Measurements from ENCODE around the gene TMEM39B.
"Not testable (repeated sequence)": the region's sequence is repeated elsewhere in the genome, so short reads cannot be mapped to it uniquely, and the experiment has no call there.

Gene TMEM39B

DNA sequence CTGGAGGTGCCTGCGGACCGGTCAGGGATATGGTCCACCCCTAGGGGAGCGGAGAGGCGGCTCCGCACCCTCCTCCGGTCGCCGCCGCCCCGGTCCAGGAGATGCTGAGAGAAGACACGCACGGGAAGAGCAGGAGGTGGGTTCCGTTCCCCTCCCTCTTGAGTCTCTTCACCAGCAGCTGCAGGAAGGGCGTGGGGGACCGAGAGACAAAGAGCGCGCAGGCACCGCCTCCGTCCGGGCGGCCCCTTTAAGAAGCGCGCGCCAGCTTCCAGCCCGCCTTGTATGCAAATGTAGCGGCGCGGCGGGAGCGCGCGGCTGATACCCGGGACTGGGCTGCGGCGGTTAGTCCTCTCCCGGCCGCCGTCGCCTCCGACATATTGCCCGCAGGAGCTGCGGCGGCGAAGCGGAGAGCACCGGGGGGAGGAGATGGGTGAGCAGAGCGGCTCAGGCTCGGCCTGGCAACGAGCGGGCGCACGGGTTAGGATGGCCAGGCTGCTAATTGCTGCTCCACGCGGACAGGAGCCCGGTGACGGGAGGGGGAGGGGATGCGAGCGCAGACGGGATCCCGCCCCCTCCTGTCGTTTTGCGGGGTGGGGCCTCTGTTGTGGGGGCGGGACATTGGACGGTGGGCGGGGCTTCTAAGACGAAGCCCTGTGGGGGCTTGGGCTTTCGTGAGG is at the start of gene TMEM39B:
TSS of gene TMEM39B (plus strand) at position 318 of the 677 bp plus-strand sequence. CDS start at position 427, 109 bp downstream.
- peak; percentile 87 to 91 for DNase-seq (ENCODE audit: low read depth in 2 of 2)

DNA sequence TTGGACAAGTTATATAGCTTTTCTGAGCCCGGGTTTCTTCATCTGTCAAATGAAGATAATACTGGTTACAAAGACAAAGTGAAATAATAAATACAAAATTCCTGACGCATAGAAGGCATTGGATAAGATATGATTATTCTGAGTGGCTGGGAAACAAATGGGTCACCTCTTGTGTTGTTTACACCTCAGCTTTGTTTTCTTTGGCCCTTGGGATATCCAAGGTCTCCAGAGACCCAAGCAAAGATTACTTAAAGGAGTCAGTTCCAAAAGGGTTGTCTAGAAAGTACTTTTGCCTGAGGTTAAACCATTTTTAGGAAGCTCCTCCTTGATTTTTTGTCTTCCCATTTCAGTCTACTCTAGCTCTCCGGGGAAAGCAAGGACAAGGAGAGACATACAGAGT is 49.4 kb upstream of the TMEM39B start:
- no peak for DNase-seq (ENCODE audit: low read depth in 2 of 2)

DNA sequence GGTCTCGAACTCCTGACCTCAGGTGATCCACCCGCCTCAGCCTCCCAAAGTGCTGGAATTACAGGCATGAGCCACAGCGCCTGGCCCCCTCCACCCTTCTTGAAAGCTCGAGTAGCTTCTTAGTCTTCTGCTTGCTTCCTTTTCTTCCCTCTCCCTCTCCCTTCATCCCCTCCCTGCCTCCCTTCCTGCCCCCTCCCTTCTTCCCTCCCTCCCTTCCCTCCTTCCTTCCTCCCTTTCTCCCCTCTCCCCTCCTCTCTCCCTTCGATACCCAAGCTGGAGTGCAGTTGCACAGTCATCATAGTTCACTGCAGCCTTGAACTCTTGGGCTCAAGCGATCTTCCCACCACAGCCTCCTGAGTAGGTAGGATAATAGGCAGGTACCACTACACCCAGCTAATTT is 47.2 kb upstream of the TMEM39B start:
- DNase-seq (ENCODE audit: low read depth in 2 of 2), result no peak

DNA sequence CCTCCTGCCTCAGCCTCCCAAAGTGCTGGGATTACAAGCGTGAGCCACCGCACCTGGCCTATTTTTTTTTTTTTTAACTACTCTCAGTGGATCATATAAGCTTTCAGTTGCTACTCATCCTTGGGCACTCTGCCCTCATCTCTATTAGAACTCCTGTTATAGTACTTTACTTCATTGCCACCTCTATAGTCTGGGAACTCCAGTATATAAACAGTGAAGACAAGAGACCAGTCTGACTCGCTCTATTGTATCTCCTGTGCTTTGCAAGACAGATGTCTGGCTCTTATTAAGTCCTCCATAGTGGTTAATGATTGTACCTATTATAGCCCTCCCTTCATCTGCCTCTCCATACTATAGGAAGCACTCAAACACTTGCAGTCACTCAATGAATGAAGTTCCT is 44.0 kb upstream of the TMEM39B start:
- DNase-seq (ENCODE audit: low read depth in 2 of 2), result no peak

DNA sequence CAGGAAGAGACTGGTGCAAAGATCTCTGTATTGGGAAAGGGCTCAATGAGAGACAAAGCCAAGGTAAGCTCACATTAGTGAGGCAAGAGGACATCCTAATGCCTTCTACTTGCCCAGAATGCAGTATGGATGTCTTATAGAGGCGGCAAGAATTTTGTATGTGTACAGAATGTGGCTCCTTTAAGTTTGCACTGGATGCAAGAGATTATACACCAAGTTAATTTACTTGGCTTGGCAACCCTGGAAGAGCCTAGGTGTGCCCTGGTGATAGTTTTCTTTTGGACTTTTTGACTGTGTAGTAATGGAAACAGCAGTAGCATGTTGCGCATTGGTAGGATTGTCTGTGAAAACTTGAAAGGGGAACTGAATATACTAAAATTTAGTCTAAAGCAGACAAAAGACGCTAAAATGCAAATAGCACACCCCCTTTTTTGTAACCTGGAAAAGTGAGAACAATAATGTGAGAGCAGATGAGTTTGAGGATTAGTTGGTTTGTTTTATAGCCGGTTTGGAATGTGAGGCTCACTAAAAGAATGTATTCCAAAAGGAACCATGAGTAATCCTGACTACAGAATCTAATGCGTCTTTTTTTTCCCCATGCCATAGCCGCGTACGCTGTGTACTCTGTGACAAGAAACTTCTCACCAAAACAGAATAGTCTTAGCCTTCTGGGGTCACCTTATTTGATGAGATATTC is 41.0 kb upstream of the TMEM39B start:
- peak; percentile 42 to 54 for DNase-seq (ENCODE audit: low read depth in 2 of 2)

DNA sequence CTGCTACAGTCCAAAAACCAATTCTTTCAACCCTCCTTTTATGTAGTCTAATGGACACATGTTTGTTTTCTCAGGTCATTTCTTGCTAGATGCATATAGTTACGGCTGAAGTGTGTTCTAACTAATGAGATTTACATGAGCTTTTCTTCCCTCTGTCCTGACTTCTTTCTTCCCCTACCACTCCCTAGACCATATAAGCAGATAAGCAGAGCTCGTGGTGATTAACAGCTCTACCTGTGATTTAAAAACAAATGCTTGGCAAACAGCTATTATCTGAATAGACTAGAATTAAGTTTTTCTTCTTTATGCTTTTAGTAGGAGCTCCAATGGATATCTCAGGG is 40.5 kb upstream of the TMEM39B start:
- DNase-seq (ENCODE audit: low read depth in 2 of 2), result no peak

DNA sequence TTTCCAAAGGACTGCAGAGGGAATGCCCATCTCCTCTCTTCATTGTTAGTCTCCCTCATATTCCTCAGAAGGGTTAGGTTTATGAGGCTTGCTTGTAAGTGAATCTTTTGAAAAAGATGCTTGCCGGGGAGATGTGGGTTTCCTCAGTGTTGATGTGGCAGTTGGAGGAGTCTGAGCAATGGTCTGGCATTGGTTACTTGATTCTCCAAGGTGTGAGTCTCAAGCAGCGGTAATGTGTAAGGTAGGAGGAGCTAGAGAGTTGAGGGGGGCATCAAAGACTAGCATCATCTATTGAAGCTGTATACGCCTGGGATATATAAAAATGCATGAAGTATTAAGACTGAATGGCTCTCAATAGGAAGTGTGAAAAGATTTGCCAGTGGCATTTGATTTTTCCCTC is 37.6 kb upstream of the TMEM39B start:
- DNase-seq (ENCODE audit: low read depth in 2 of 2), result no peak

DNA sequence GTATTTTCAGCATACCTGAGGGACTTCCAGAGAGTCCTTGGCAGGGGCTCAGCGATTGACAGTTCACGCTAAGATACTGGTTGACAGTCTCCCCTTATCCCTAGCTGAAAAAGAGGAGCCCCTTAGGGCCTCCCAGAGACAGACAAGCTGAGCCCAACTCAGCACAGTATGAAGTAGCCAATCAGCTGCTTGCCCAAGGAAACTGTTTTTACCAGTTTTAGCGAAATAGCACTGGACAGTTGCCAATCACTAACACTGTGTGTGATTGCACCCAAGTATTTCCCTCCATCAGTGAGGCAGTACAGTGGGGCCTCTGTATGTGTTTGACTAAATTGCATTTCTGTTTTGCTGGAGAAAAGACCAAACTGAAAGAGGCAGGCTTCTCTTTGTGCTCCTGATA is 32.0 kb upstream of the TMEM39B start:
- no peak for DNase-seq (ENCODE audit: low read depth in 2 of 2)

DNA sequence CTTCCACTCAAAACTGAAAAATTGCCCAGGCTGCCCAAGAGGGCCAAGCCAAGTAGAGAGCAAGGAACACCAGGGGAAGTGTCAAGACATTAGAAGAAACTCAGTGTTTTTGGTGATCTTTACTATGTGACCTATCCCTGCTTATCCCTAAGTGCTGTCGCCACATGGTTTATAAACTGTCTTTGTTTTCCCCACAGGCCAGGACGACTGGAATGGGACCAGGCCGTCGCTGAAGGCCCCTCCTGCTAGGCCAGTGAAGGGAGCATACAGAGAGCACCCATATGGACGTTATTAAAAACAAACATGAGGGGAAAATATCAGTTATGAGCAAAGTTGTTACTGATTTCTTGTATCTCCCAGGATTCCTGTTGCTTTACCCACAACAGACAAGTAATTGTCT is 30.4 kb upstream of the TMEM39B start:
- DNase-seq (ENCODE audit: low read depth in 2 of 2), result no peak

DNA sequence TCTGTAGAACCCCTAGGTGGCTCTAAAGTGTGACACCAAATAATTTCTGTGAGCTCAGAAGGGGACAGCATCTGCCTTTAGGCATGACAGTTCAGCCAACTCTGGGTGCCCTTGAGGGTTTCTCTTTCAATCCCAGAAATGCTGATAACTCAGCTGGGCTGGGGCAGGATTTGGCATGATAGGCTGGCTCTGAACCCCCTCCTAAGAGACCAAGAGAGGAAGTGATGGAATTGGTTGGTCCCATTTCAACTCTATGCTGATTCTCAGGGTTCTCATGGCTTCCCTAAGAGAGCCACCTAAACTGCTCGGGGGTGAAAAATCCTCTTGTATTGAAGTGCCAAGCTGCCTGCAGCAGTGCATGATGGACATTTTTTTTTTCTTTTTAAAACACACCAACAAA is 28.5 kb upstream of the TMEM39B start:
- no peak for DNase-seq (ENCODE audit: low read depth in 2 of 2)

DNA sequence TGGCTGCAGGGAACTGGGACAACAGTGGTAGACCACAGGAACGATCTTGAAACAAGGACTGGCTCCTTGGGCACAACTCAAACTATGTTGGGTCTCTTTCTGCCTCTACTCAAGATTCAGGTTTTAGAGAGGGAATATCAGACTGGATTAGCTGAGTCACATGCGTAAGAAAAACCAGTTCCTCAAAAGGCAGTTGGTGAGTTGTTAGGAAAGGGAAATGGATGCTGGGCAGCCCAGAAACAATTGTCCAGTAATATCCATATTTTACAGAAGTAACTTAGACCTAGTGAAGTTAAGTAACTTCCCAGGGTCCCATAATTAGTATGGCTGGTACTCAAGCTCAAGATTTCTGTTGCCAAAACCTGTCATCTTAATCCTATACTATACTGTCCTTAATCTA is 27.0 kb upstream of the TMEM39B start:
- no peak for DNase-seq (ENCODE audit: low read depth in 2 of 2)

DNA sequence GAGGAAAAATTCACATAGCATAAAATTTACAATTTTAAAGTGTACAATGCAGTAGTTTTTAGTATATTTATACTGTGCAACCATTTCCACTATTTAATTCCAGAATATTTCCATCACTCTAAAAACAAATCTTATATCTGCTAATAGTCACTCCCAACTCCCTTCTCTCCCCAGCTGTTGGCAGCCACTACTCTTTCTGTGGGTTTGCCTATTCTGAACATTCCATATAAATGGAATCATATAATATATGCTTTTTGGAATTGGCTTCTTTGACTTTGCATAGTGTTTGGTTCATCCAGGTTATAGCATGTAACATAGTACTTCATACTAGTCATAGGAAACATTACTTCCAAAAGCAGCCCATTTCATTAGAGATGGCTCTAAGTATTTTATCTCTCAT is 25.0 kb upstream of the TMEM39B start:
- no peak for DNase-seq (ENCODE audit: low read depth in 2 of 2)

DNA sequence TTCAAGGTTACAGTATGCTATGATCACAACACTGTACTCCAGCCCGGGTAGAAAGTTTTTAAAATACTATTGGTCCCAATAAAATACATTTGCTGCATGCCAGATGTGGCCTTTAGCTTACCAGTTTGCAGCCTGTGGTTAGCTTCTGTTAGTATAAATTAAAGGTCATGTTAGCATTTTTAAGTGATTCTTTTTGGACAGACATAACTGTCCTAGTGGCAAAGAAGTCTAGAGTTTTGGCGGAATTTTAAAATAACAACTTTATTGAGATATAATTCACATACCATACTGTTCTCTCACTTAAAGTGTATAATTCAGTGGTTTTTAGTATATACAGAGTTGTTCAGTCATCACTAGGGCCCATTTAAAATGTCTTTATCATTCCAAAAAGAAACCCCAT is 24.3 kb upstream of the TMEM39B start:
- no peak for DNase-seq (ENCODE audit: low read depth in 2 of 2)

DNA sequence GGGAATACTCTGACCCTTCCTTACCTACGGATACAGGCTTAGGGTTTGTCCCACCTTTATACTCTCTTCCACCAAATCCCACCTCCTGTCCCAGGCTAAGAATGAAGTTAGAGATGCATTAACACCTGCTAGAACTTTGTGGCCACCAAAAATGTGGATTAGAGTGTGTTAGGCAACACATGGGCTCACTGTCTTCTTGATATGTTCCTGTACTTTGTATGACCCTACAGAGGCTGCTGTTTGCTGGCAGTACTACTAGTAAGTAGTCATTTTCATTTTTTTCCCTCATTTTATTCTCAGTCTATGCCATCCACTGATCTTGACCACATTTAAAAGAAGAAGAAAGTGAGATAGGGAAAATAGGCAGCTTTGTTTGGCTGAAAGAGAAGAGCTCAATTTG is 21.0 kb upstream of the TMEM39B start:
- DNase-seq (ENCODE audit: low read depth in 2 of 2), result no peak

DNA sequence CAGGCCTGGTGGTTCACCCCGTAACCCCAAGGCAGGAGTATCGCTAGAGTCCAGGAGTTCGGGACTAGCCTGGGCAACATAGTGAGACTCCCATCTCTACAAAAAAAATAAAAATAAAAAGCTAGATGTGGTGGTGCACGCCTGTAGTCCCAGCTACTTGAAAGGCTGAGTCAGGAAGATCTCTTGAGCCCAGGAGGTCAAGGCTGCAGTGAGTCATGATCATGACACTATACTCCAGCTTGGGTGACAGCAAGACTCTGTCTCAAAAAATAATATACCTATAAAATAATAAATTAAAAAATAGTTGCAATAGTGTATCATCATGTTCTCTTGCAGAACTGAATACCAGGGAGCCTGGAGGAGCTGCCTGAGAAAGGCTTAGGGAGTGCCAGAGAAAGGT is 19.9 kb upstream of the TMEM39B start:
- no peak for DNase-seq (ENCODE audit: low read depth in 2 of 2)

DNA sequence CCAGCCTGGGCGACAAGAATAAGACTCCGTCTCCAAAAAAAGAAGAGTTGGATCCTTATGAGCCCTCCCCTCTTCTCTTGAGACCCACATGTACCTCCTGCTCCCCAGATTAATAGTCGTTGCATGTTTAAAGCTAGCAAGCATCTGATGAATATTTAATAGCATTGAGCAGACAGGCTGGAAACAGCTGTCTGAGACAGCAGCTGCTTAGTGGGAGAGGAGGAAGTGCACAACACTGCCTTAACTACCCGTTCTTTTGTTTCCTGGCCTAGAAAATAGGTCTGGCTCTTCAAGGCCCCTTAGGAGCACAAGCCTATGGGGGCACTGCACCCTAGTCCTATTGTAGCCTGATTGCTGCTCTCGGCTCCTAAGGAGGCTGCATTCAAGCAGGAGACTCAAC is 17.3 kb upstream of the TMEM39B start:
- DNase-seq (ENCODE audit: low read depth in 2 of 2), result no peak

DNA sequence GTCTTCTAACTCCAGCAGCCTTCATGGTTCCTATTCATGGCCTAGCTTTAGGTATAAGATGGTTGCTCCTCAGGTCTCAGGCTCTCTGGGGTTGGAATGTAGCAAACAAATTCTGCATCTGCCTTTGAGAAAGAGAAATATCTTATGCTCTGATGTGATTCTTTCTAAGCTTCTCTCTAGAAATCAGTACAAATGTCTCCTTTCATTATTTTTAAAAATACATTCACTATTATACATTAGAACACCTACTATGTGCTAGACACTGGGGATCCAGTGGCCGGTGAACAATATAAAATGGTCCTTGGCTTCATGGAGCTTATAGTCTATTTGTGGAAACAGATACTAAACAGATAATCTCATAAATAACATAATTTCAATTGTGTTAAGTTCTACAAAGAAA is 16.1 kb upstream of the TMEM39B start:
- DNase-seq (ENCODE audit: low read depth in 2 of 2), result no peak

DNA sequence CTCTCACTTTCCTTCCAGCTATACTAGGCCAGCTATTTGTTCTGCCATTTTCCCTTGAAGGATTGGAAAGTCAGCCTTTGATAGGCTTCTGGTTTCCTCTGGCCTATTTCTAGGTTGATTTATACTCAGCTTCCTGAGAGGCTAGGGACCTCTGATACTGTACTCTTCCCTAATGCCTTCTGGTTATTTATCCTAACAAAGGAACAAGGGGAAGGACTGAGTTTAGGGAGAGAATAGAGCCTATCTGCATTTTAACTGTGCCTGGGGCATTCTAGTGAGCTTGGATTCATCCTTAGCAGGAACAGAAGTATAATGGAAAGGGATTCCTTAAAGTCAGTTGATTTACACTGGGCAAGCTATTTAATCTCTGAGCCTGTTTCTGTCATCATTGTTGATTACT is 11.8 kb upstream of the TMEM39B start:
- DNase-seq (ENCODE audit: low read depth in 2 of 2), result no peak

DNA sequence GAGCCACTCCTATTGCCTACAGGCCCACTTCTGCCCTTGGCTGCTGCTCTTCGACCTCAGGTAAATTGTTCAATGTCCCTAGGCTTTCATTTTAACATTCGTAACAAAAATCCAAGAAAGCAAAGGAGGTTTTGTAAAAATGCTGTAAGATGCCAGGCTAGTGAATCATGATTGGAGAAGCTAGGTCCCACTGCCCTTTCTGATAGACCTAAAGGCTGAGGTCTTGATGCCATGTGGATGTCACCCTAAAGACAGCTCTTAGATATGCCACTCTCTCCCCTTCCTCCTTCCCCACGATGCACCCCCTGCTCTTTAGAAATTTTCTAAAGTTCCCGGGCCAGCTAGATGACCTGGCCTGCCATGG is 9.9 kb upstream of the TMEM39B start:
- no peak for DNase-seq (ENCODE audit: low read depth in 2 of 2)

DNA sequence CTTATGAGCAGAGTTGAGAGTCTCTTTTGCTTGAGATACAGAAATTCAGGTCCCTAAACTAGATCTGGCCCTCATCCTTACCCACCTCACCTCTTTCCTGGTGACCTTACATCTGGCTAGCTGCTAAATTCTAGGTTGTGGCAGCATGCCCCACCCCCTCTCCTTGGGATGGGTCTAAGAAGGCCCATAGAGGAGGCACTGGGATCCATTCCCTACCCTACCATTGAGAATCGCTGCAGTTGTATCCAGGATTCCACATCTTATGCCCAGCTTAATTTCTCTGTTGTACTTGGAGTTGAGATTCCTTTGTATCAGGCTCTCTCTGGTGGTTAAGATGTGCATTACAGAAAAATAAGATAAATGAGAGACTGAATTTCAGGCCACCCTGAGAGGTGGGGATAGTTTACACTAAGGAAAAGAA is 9.5 kb upstream of the TMEM39B start:
- DNase-seq (ENCODE audit: low read depth in 2 of 2), result no peak

DNA sequence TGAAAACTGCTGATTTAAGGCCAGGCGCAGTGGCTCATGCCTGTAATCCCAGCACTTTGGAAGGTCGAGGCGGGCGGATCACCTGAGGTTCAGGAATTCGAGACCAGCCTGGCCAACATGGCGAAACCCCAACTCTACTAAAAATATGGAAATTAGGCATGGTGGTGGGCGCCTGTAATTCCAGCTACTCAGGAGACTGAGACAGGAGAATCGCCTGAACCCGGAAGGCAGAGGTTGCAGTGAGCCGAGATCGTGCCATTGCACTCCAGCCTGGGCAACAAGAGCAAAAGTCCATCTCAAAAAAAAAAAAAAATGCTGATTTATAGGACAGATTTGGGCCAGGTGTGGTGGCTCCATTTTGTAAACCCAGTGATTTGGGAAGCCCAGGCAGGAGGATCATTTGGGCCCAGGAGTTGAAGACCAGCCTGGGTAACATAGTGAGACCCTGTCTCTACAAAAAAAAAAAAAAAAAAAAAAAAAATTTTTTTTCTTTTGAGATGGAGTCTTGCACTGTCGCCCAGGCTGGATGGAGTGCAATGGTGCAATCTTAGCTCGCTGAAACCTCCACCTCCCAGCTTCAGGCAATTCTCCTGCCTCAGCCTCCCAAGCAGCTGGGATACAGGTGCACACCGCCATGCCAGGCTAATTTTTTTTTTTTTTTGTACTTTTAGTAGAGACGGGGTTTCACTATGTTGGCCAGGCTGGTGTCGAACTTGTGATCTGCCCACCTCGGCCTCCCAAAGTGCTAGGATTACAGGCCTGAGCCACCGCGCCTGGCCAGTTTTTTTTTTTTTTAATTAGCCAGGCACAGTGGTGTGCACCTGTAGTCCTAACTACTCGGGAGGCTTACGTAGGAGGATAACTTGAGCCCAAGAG is 6.9 kb upstream of the TMEM39B start:
- not testable (repeated sequence) for DNase-seq (ENCODE audit: low read depth in 2 of 2)

DNA sequence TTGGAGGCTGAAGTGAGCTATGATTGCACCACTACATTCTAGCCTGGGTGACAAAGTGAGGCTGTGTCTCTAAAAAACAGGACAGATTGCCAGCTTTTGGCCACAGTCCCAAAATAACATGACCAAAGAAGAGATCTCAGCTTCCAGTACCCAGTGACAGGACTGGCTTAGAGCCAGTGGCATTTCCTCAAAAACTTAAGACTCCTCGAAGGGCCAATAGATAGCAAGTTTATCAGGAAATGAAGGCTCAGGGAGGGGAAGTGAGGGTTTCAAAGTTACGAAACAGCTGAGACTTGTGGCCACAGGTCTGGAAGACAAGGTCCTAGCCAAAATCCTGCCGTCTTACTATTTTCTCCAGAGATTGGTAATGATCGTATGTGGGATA is 6.3 kb upstream of the TMEM39B start:
- no peak for DNase-seq (ENCODE audit: low read depth in 2 of 2)

Data from fibroblast of skin of left biceps (primary cell).